ENCODE measurements around the gene LAMC2.

The LAMC2 gene

GRCh38 chr1:183287191-183287675, 101.2 kb downstream of the LAMC2 start:
- peak; percentile 92 for DNase-seq (ENCODE audit: low read depth)
- H3K4me3 ChIP-seq (replicated peaks; ENCODE audit: low read depth, low read length): no peak overlapping the region
- TF ChIP-seq CTCF (IDR thresholded peaks at IDR 0.05; ENCODE audit: low read length, missing control alignments): no peak

GRCh38 chr1:183288583-183288982, 102.5 kb downstream of the LAMC2 start:
- H3K4me3 ChIP-seq (replicated peaks; ENCODE audit: low read depth, low read length): no peak overlapping the region
- no peak for DNase-seq (ENCODE audit: low read depth)
- TF ChIP-seq CTCF (IDR thresholded peaks at IDR 0.05; ENCODE audit: low read length, missing control alignments): no peak

- DNase-seq (ENCODE audit: low read depth): no peak
- TF ChIP-seq CTCF (IDR thresholded peaks at IDR 0.05; ENCODE audit: low read length, missing control alignments): no peak
- no peak overlapping the region for H3K4me3 ChIP-seq (replicated peaks; ENCODE audit: low read depth, low read length)
Measured at GRCh38 chr1:183289051-183289496, 103.0 kb downstream of the LAMC2 start.

- no peak for DNase-seq (ENCODE audit: low read depth)
- H3K4me3 ChIP-seq (replicated peaks; ENCODE audit: low read depth, low read length): no peak overlapping the region
- no peak for TF ChIP-seq CTCF (IDR thresholded peaks at IDR 0.05; ENCODE audit: low read length, missing control alignments)
Measured at GRCh38 chr1:183290628-183291027, 104.6 kb downstream of the LAMC2 start.

- TF ChIP-seq CTCF (IDR thresholded peaks at IDR 0.05; ENCODE audit: low read length, missing control alignments): no peak
- no peak overlapping the region for H3K4me3 ChIP-seq (replicated peaks; ENCODE audit: low read depth, low read length)
- no peak for DNase-seq (ENCODE audit: low read depth)
Measured at GRCh38 chr1:183291216-183291762, 105.2 kb downstream of the LAMC2 start.

GRCh38 chr1:183291802-183292514, 105.9 kb downstream of the LAMC2 start:
- no peak for TF ChIP-seq CTCF (IDR thresholded peaks at IDR 0.05; ENCODE audit: low read length, missing control alignments)
- H3K4me3 ChIP-seq (replicated peaks; ENCODE audit: low read depth, low read length): no peak overlapping the region
- DNase-seq (ENCODE audit: low read depth): peak; percentile 78
